SK-N-SH (cell line): ENCODE results near the gene SERPINB3. TPM values are rescaled to one million over a fixed set of nuclear protein-coding genes. Genes with fewer than 3 reads are reported as not detected.

Source experiments
- CTCF ChIA-PET: fragments of 300-600, 350-600 bp; formaldehyde crosslinking; extraction: SDS; loops from one replicate; lab custom pipeline; 2021; lab: Yijun Ruan, JAX
- POLR2A ChIA-PET: fragments of 350-600 bp; sonication (Branson Sonifier 250); formaldehyde crosslinking; extraction: SDS; loops from one replicate; lab custom pipeline; 2020; ENCODE audit warnings: antibody characterized with exemption, inconsistent platforms; lab: Yijun Ruan, JAX
- DNase-seq: peaks from one replicate; pipeline ENCODE4 v3.0.0; 2012
- H2AFZ ChIP-seq: fragments of 200-600 bp; sonication (generic); 2 replicates; pipeline ENCODE4 v1.8.1; 2016; ENCODE audit warnings: antibody characterized with exemption, mild to moderate bottlenecking, low read depth
- H3F3A ChIP-seq: fragments of 200-600 bp; sonication (generic); replicated peaks from 2 replicates; pipeline ENCODE3; 2016; ENCODE audit warnings: antibody characterized with exemption, mild to moderate bottlenecking; ENCODE audit not compliant: insufficient read depth
- H3K27ac ChIP-seq, 2 experiments: fragments of 200-500 bp in 1 of 2; fragments of 200-600 bp in 1 of 2; sonication (Bioruptor generic) in 1 of 2; sonication (generic), shearing (Covaris generic) in 1 of 2; 2 replicates each; pipeline versions ENCODE4 v1.5.1 to v1.6.1; 2014 to 2016; ENCODE audit warnings: low read depth in 2 of 2, inconsistent platforms in 1 of 2, low read length in 1 of 2, mild to moderate bottlenecking in 1 of 2, mixed read lengths in 1 of 2
- H3K27me3 ChIP-seq: fragments of 200-600 bp; sonication (generic), shearing (Covaris generic); 2 replicates; pipeline ENCODE4 v1.6.1; 2016; ENCODE audit warnings: mixed run types; ENCODE audit not compliant: insufficient read depth
- H3K36me3 ChIP-seq, 2 experiments: fragments of 200-500 bp in 1 of 2; fragments of 200-600 bp in 1 of 2; sonication (Bioruptor generic) in 1 of 2; sonication (generic) in 1 of 2; replicated peaks in 1 of 2; 2 replicates each; pipeline versions ENCODE3 to v1.5.1; 2014 to 2016; ENCODE audit warnings: low read length in 1 of 2, mild to moderate bottlenecking in 1 of 2; ENCODE audit not compliant: insufficient read depth in 2 of 2, control insufficient read depth in 1 of 2
- H3K4me1 ChIP-seq, 2 experiments: fragments of 200-500 bp in 1 of 2; fragments of 200-600 bp in 1 of 2; sonication (Bioruptor generic) in 1 of 2; sonication (generic), shearing (Covaris generic) in 1 of 2; 2 replicates each; pipeline versions ENCODE4 v1.5.1 to v1.6.1; 2014 to 2016; ENCODE audit warnings: low read depth in 1 of 2, low read length in 1 of 2, mixed run types in 1 of 2; ENCODE audit not compliant: insufficient read depth in 2 of 2, control insufficient read depth in 1 of 2
- H3K4me2 ChIP-seq: fragments of 200-600 bp; sonication (generic), shearing (Covaris generic); 2 replicates; pipeline ENCODE4 v1.6.1; 2017; ENCODE audit warnings: mixed run types
- H3K4me3 ChIP-seq, 2 experiments: fragments of 200-500 bp in 1 of 2; fragments of 200-600 bp in 1 of 2; sonication (Bioruptor generic) in 1 of 2; sonication (generic), shearing (Covaris generic) in 1 of 2; 2 replicates each; pipeline versions ENCODE4 v1.5.1 to v1.8.1; 2014 to 2016; ENCODE audit warnings: low read depth in 2 of 2, inconsistent platforms in 1 of 2, low read length in 1 of 2, mild to moderate bottlenecking in 1 of 2, mixed read lengths in 1 of 2, moderate library complexity in 1 of 2
- H3K79me2 ChIP-seq: fragments of 200-600 bp; sonication (generic); 2 replicates; pipeline ENCODE4 v1.8.1; 2017; ENCODE audit warnings: mild to moderate bottlenecking; ENCODE audit not compliant: insufficient read depth
- H3K9ac ChIP-seq: fragments of 200-600 bp; sonication (generic); 2 replicates; pipeline ENCODE4 v1.6.1; 2017; ENCODE audit warnings: mixed run types
- H3K9me2 ChIP-seq: fragments of 200-600 bp; sonication (generic); 2 replicates; pipeline ENCODE4 v1.6.1; 2017; ENCODE audit warnings: mixed run types
- H3K9me3 ChIP-seq: fragments of 200-600 bp; sonication (generic); 2 replicates; pipeline ENCODE4 v1.6.1; 2017; ENCODE audit warnings: mixed run types, mild to moderate bottlenecking, moderate library complexity
- H4K20me1 ChIP-seq: fragments of 200-600 bp; sonication (generic); 2 replicates; pipeline ENCODE4 v1.6.1; 2017; ENCODE audit warnings: mild to moderate bottlenecking, mixed run types; ENCODE audit not compliant: insufficient read depth
- CHD2 ChIP-seq: fragments of 150-350 bp; IDR thresholded peaks from 2 replicates; pipeline ENCODE4 v1.6.1; 2018; ENCODE audit warnings: low read length; ENCODE audit not compliant: partially characterized antibody
- CTCF ChIP-seq: fragments of 200-600 bp; sonication (generic); IDR thresholded peaks from 2 replicates; pipeline ENCODE4 v1.6.1; 2017; ENCODE audit warnings: antibody characterized with exemption, mild to moderate bottlenecking, moderate library complexity
- EP300 ChIP-seq, 2 experiments: IDR thresholded peaks; 2 replicates each; pipeline versions ENCODE4 v1.4.0 to v1.6.1; 2012; ENCODE audit warnings: borderline replicate concordance in 1 of 2, low read depth in 1 of 2, low read length in 1 of 2
- FOSL2 ChIP-seq: IDR thresholded peaks from 2 replicates; pipeline ENCODE4 v1.4.0; 2012; ENCODE audit warnings: low read depth, mild to moderate bottlenecking, moderate library complexity, borderline replicate concordance
- FOXM1 ChIP-seq: IDR thresholded peaks from 2 replicates; pipeline ENCODE4 v1.4.0; 2012; ENCODE audit warnings: low read depth, mild to moderate bottlenecking
- GATA2 ChIP-seq: sonication (generic); formaldehyde crosslinking; IDR thresholded peaks from 2 replicates; pipeline ENCODE4 v1.5.0; 2020; ENCODE audit warnings: mild to moderate bottlenecking, missing genetic modification reagents
- MXI1 ChIP-seq: IDR thresholded peaks from 2 replicates; pipeline ENCODE4 v1.6.1; 2012; ENCODE audit warnings: mild to moderate bottlenecking, low read depth, low read length, improper control_type of control experiment
- RAD21 ChIP-seq: IDR thresholded peaks from 2 replicates; pipeline ENCODE4 v1.6.1; 2012; ENCODE audit warnings: mild to moderate bottlenecking, low read length
- RFX5 ChIP-seq: IDR thresholded peaks from 2 replicates; pipeline ENCODE4 v1.6.1; 2012; ENCODE audit warnings: mild to moderate bottlenecking, improper control_type of control experiment, low read length
- SIN3A ChIP-seq: IDR thresholded peaks from 2 replicates; pipeline ENCODE4 v1.6.1; 2012; ENCODE audit warnings: low read depth, mild to moderate bottlenecking, low read length, moderate library complexity, borderline replicate concordance
- SMC3 ChIP-seq: IDR thresholded peaks from 2 replicates; pipeline ENCODE4 v1.6.1; 2012; ENCODE audit warnings: low read depth, low read length, improper control_type of control experiment
- TAF1 ChIP-seq: IDR thresholded peaks from 2 replicates; pipeline ENCODE4 v1.6.1; 2012; ENCODE audit warnings: low read depth, mild to moderate bottlenecking, low read length, moderate library complexity, borderline replicate concordance
- TCF12 ChIP-seq: IDR thresholded peaks from 2 replicates; pipeline ENCODE4 v1.4.0; 2012
- TEAD4 ChIP-seq: IDR thresholded peaks from 2 replicates; pipeline ENCODE4 v1.4.0; 2012; ENCODE audit warnings: mild to moderate bottlenecking, borderline replicate concordance; ENCODE audit not compliant: insufficient read depth
- USF1 ChIP-seq: IDR thresholded peaks from 2 replicates; pipeline ENCODE4 v1.4.0; 2012; ENCODE audit warnings: low read depth, borderline replicate concordance
- whole genome bisulfite sequencing: methylation state at CpG from one replicate; pipeline ENCODE4 v1.1.6; 2017; ENCODE audit warnings: low lambda C conversion rate; 5-methylcytosine and 5-hydroxymethylcytosine counted together
- polyA plus RNA-seq, 3 experiments: library from polyadenylated mRNA; depleted of rRNA; stranded (reverse); fragments of >200 nt; gene quantifications; 2 replicates each; pipeline ENCODE4 v1.2.3, GENCODE V29; 2012
- TF ChIP-seq, protein P1 (sequence below): IDR thresholded peaks from 2 replicates; pipeline ENCODE4 v1.4.0; 2012; ENCODE audit warnings: low read depth, borderline replicate concordance
- TF ChIP-seq, protein P2 (sequence below): fragments of 150-350 bp; IDR thresholded peaks from 2 replicates; pipeline ENCODE4 v1.6.1; 2016; ENCODE audit warnings: mild to moderate bottlenecking, low read depth, low read length

The SERPINB3 gene
- polyA plus RNA-seq, 1 of the 3 experiments (the other 2 are of a cell fraction): 0.07 TPM

GRCh38 chr18:63697097-63697660 lies 35.5 kb upstream of the SERPINB3 start:
- no peak overlapping the region for H2AFZ ChIP-seq
- WGBS: 12% methylated on average over 3 of the region's 3 CpGs
- no peak overlapping the region for H3K9ac ChIP-seq
- no peaks in the 10 kb centered on the region for H4K20me1 ChIP-seq
- H3K79me2 ChIP-seq: no peaks in the 10 kb centered on the region
- no peak overlapping the region for H3K4me2 ChIP-seq
- no peaks in the 10 kb centered on the region for H3K4me1 ChIP-seq
- POLR2A ChIA-PET: no interaction called here
- no peaks in the 10 kb centered on the region for H3K9me3 ChIP-seq
- no peak overlapping the region for H3K4me3 ChIP-seq
- peaks cover 12% of the 10 kb centered on the region; the same call in 1 of the 2 replicates for H3K27me3 ChIP-seq
- H3K9me2 ChIP-seq: no peaks in the 10 kb centered on the region
- no peak for DNase-seq
- no peak overlapping the region for H3K27ac ChIP-seq
- CTCF ChIA-PET: no interaction called here
- H3F3A ChIP-seq: no peaks in the 10 kb centered on the region
- TF ChIP-seq CTCF: no peak
- TF ChIP-seq TAF1: no peak
- TF ChIP-seq RAD21: no peak
- no peak for TF ChIP-seq TEAD4
- no peak for TF ChIP-seq GATA2 (CRISPR knock-in tag)
- TF ChIP-seq, protein P1, sequence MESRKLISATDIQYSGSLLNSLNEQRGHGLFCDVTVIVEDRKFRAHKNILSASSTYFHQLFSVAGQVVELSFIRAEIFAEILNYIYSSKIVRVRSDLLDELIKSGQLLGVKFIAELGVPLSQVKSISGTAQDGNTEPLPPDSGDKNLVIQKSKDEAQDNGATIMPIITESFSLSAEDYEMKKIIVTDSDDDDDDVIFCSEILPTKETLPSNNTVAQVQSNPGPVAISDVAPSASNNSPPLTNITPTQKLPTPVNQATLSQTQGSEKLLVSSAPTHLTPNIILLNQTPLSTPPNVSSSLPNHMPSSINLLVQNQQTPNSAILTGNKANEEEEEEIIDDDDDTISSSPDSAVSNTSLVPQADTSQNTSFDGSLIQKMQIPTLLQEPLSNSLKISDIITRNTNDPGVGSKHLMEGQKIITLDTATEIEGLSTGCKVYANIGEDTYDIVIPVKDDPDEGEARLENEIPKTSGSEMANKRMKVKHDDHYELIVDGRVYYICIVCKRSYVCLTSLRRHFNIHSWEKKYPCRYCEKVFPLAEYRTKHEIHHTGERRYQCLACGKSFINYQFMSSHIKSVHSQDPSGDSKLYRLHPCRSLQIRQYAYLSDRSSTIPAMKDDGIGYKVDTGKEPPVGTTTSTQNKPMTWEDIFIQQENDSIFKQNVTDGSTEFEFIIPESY: no peak
- TF ChIP-seq CHD2: no peak
- TF ChIP-seq FOXM1: no peak
- TF ChIP-seq, protein P2, sequence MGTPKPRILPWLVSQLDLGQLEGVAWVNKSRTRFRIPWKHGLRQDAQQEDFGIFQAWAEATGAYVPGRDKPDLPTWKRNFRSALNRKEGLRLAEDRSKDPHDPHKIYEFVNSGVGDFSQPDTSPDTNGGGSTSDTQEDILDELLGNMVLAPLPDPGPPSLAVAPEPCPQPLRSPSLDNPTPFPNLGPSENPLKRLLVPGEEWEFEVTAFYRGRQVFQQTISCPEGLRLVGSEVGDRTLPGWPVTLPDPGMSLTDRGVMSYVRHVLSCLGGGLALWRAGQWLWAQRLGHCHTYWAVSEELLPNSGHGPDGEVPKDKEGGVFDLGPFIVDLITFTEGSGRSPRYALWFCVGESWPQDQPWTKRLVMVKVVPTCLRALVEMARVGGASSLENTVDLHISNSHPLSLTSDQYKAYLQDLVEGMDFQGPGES: no peak
- TF ChIP-seq USF1: no peak
- H3K36me3 ChIP-seq: no peaks in the 10 kb centered on the region

- Histone ChIP-seq H4K20me1 (no peaks in the 10 kb centered on the region), H3F3A (no peaks in the 10 kb centered on the region), H3K4me2 (no peak overlapping the region), H3K9me3 (no peaks in the 10 kb centered on the region), H2AFZ (no peak overlapping the region), H3K79me2 (no peaks in the 10 kb centered on the region), H3K9me2 (no peaks in the 10 kb centered on the region), H3K9ac (no peak overlapping the region), H3K27me3 (peaks cover 4% of the 10 kb centered on the region; the same call in 1 of the 2 replicates), H3K36me3 (no peaks in the 10 kb centered on the region), H3K4me1 (no peaks in the 10 kb centered on the region), H3K27ac (no peak overlapping the region), H3K4me3 (no peak overlapping the region)
- DNase-seq: no peak
- ChIA-PET CTCF (interaction anchor here (1.0 kb wide), 1 partner anchor 11 kb away, joined by 3 read pairs; no protein-coding TSS in a partner anchor), POLR2A (no interaction called here)
- WGBS: 4% methylated on average over 2 of the region's 2 CpGs
- TF ChIP-seq TCF12 (no peak), EP300 (IDR thresholded peaks at IDR 0.05; ENCODE audit: borderline replicate concordance in 1 of 2, low read depth in 1 of 2, low read length in 1 of 2) (no peak), SIN3A (no peak), CHD2 (no peak), SMC3 (no peak), MXI1 (no peak), GATA2 (CRISPR knock-in tag) (no peak), RFX5 (no peak), FOSL2 (no peak), USF1 (no peak)
- TF ChIP-seq, protein P1: no peak
These were observed 27.4 kb upstream of the SERPINB3 start for GRCh38 chr18:63689064-63689463.
